Mesenchymal stem cell (in vitro differentiated cells and primary cell): ENCODE results near the gene LHX3.

Experiments used
- DNase-seq: peaks from one replicate; pipeline ENCODE4 v3.0.0-alpha.2; 2013
- H2AFZ ChIP-seq: one replicate; pipeline ENCODE4 v1.6.1; 2013; ENCODE audit warnings: low read depth, mild to moderate bottlenecking, control low read depth, inconsistent platforms, low read length, moderate library complexity
- H2AK5ac ChIP-seq: 2 replicates; pipeline ENCODE4 v1.6.1; 2013; ENCODE audit warnings: low read length, moderate library complexity, mild to moderate bottlenecking, inconsistent platforms; ENCODE audit not compliant: severe bottlenecking
- H2BK120ac ChIP-seq: one replicate; pipeline ENCODE4 v1.6.1; 2013; ENCODE audit warnings: low read depth, mild to moderate bottlenecking, inconsistent platforms, low read length, moderate library complexity
- H2BK12ac ChIP-seq, 2 experiments: one replicate each; pipeline ENCODE4 v1.6.1; 2013; ENCODE audit warnings: inconsistent platforms in 2 of 2, low read length in 2 of 2, mild to moderate bottlenecking in 2 of 2, moderate library complexity in 2 of 2, control low read depth in 1 of 2
- H2BK15ac ChIP-seq: one replicate; pipeline ENCODE4 v1.6.1; 2013; ENCODE audit warnings: mild to moderate bottlenecking, low read depth, inconsistent platforms; ENCODE audit not compliant: poor library complexity, severe bottlenecking
- H2BK5ac ChIP-seq: 2 replicates; pipeline ENCODE4 v1.6.1; 2013; ENCODE audit warnings: low read depth, mild to moderate bottlenecking, low read length, control low read depth, inconsistent platforms; ENCODE audit not compliant: poor library complexity, severe bottlenecking
- H3K14ac ChIP-seq, 2 experiments: one replicate each; pipeline ENCODE4 v1.6.1; 2013; ENCODE audit warnings: inconsistent platforms in 2 of 2, low read length in 2 of 2, control low read depth in 1 of 2, mild to moderate bottlenecking in 1 of 2, moderate library complexity in 1 of 2
- H3K18ac ChIP-seq, 2 experiments: one replicate each; pipeline ENCODE4 v1.6.1; 2013; ENCODE audit warnings: inconsistent platforms in 2 of 2, low read length in 2 of 2, control low read depth in 1 of 2, low read depth in 1 of 2, mild to moderate bottlenecking in 1 of 2
- H3K23ac ChIP-seq, 2 experiments: one replicate each; pipeline ENCODE4 v1.6.1; 2013; ENCODE audit warnings: inconsistent platforms in 2 of 2, low read length in 2 of 2, mild to moderate bottlenecking in 2 of 2, moderate library complexity in 2 of 2, control low read depth in 1 of 2
- H3K27ac ChIP-seq: 2 replicates; pipeline ENCODE4 v1.5.1; 2013; ENCODE audit warnings: mild to moderate bottlenecking, moderate library complexity, low read length, control low read depth, inconsistent platforms; ENCODE audit not compliant: poor library complexity, severe bottlenecking
- H3K27me3 ChIP-seq, 2 experiments: 2 replicates each; pipeline versions ENCODE4 v1.6.1 to v1.7.0; 2013; ENCODE audit warnings: low read length in 2 of 2, mild to moderate bottlenecking in 2 of 2, moderate library complexity in 2 of 2, control low read depth in 1 of 2, inconsistent platforms in 1 of 2; ENCODE audit not compliant: control insufficient read depth in 1 of 2, insufficient read depth in 1 of 2
- H3K36me3 ChIP-seq, 2 experiments: 2 replicates each; pipeline versions ENCODE4 v1.6.1 to v1.7.0; 2013; ENCODE audit warnings: low read length in 2 of 2, control low read depth in 1 of 2, inconsistent platforms in 1 of 2, low read depth in 1 of 2, mild to moderate bottlenecking in 1 of 2; ENCODE audit not compliant: insufficient read depth in 2 of 2, control insufficient read depth in 1 of 2
- H3K4ac ChIP-seq, 2 experiments: one replicate each; pipeline ENCODE4 v1.6.1; 2013; ENCODE audit warnings: inconsistent platforms in 2 of 2, low read length in 2 of 2, mild to moderate bottlenecking in 2 of 2, moderate library complexity in 2 of 2, control low read depth in 1 of 2, low read depth in 1 of 2
- H3K4me1 ChIP-seq: 2 replicates; pipeline ENCODE4 v1.6.1; 2013; ENCODE audit warnings: low read depth, low read length, control low read depth; ENCODE audit not compliant: control insufficient read depth, insufficient read depth
- H3K4me2 ChIP-seq: 2 replicates; pipeline ENCODE4 v1.6.1; 2013; ENCODE audit warnings: low read length, mild to moderate bottlenecking, inconsistent platforms; ENCODE audit not compliant: poor library complexity, severe bottlenecking
- H3K4me3 ChIP-seq, 2 experiments: 2 replicates each; pipeline versions ENCODE4 v1.5.1 to v1.7.0; 2013; ENCODE audit warnings: low read length in 2 of 2, mild to moderate bottlenecking in 2 of 2, control low read depth in 1 of 2, low read depth in 1 of 2; ENCODE audit not compliant: insufficient read depth in 1 of 2
- H3K79me1 ChIP-seq: replicated peaks from 2 replicates; pipeline ENCODE4 v1.6.1; 2013; ENCODE audit warnings: mild to moderate bottlenecking, control low read depth, low read length, inconsistent platforms; ENCODE audit not compliant: poor library complexity, severe bottlenecking
- H3K9ac ChIP-seq: 2 replicates; pipeline ENCODE4 v1.7.0; 2013; ENCODE audit warnings: mild to moderate bottlenecking, low read length, moderate library complexity
- H3K9me3 ChIP-seq: 2 replicates; pipeline ENCODE4 v1.7.0; 2013; ENCODE audit warnings: mild to moderate bottlenecking, low read length; ENCODE audit not compliant: control insufficient read depth
- H4K8ac ChIP-seq: one replicate; pipeline ENCODE4 v1.6.1; 2013; ENCODE audit warnings: inconsistent platforms, mild to moderate bottlenecking, low read length, moderate library complexity
- H4K91ac ChIP-seq: one replicate; pipeline ENCODE4 v1.6.1; 2013; ENCODE audit warnings: mild to moderate bottlenecking, low read length, inconsistent platforms
- WGBS: methylation state at CpG from one replicate; pipeline ENCODE4 v1.1.7; 2013; ENCODE audit warnings: mixed read lengths; 5-methylcytosine and 5-hydroxymethylcytosine counted together

Gene LHX3

DNA sequence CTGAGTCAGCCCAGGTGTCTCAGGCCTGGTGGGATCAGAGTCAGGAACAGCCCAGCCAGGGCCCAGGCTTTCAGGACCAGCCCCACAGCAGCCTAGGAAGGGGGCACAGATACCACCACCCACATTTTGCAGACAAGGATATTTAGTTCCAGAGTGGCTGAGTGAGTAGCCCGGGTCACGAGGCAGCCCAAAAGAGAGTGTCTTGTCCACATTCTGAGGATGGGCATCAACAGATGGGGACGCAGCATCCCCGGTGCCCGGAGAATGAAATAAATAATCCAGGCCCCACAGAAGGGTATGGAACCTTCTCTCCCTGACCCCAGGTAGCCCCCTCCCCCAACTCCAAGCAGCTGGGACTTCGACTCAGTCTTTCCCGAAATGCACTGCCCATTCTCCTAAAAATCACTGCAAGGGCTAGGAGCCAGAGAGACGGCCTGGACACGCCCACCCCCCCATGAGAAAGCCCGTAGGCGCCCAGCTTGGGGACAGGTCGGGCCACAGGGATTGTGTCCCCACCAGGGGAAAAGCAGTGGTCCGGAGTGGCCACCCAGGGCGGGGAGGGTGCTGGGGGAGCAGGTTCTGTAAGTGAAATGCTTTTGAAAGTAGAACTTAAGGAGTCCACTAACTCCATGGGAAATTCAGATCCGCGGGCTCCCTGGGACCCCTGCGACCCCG lies 6.9 kb downstream of the LHX3 start:
- no peak overlapping the region for H3K27ac ChIP-seq
- no peak overlapping the region for H3K4me3 ChIP-seq
- H2AK5ac ChIP-seq, result no peak overlapping the region
- H2BK15ac ChIP-seq, result no peak overlapping the region
- H2BK12ac ChIP-seq, result no peak overlapping the region
- WGBS, result 25% methylated on average over 15 of the region's 18 CpGs
- DNase-seq, result no peak
- peaks cover 24% of the 10 kb centered on the region for H3K4me1 ChIP-seq
- no peak overlapping the region for H3K4me2 ChIP-seq
- H3K4ac ChIP-seq, result no peak overlapping the region
- H3K23ac ChIP-seq, result no peak overlapping the region
- H3K9me3 ChIP-seq, result no peaks in the 10 kb centered on the region
- no peaks in the 10 kb centered on the region for H3K79me1 ChIP-seq
- H3K14ac ChIP-seq, result no peak overlapping the region
- no peak overlapping the region for H2BK5ac ChIP-seq
- H2AFZ ChIP-seq, result no peak overlapping the region
- no peak overlapping the region for H4K91ac ChIP-seq
- peaks cover 81 to 82% of the 10 kb centered on the region in 2 experiments for H3K27me3 ChIP-seq
- H3K18ac ChIP-seq, result no peak overlapping the region
- peaks cover 0 to 5% of the 10 kb centered on the region in 2 experiments for H3K36me3 ChIP-seq
- no peak overlapping the region for H4K8ac ChIP-seq
- no peak overlapping the region for H3K9ac ChIP-seq
- H2BK120ac ChIP-seq, result no peak overlapping the region

DNA sequence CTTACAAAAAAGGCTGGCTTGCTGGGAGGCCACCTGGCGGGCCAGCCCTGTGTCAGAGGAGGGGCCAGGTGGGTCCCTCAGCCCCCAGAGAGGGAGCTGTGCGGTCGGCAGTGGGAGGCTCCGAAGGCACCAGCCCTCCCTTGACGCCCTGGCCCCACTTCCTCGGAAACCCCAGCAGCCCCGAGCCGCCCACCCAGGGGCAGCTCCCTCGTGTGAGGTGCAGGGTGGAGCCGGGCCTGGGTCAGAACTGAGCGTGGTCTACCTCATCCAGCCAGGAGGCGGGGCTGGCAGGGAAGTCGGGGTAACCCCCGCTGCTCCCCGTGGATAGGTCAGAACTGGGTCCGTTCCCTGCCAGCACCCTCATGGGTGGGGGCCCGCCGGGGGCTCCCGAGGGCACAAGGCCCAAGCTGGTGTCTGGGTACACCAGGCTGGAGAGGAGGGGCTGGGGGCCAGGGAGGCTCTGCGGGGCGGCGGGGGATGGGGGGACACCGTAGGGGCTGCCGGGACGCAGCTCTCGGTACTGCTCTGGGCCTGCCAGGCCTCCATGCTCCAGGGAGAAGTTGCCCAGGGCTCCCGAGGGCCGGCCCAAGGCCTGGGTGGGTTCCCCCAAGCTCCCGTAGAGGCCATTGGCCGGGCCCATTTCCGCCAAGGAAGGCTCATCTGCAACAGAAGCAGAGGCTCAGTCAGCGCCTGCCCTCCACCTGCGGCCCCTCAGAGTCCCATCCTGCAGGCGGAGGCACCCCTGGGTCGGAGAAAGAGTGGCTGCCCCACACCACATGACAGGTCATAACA lies 7.6 kb downstream of the LHX3 start:
- H3K27ac ChIP-seq, result no peak overlapping the region
- no peak overlapping the region for H3K9ac ChIP-seq
- 12% methylated on average over 27 of the region's 35 CpGs for WGBS
- H3K27me3 ChIP-seq, result peaks cover 83 to 85% of the 10 kb centered on the region in 2 experiments
- H2BK5ac ChIP-seq, result no peak overlapping the region
- no peak overlapping the region for H3K4ac ChIP-seq
- H2BK15ac ChIP-seq, result no peak overlapping the region
- H3K4me1 ChIP-seq, result peaks cover 22% of the 10 kb centered on the region
- H2AK5ac ChIP-seq, result no peak overlapping the region
- DNase-seq, result no peak
- no peaks in the 10 kb centered on the region for H3K79me1 ChIP-seq
- H4K8ac ChIP-seq, result no peak overlapping the region
- H3K4me2 ChIP-seq, result no peak overlapping the region
- H2BK12ac ChIP-seq, result no peak overlapping the region
- H3K36me3 ChIP-seq, result peaks cover 0 to 5% of the 10 kb centered on the region in 2 experiments
- no peak overlapping the region for H3K14ac ChIP-seq
- H3K18ac ChIP-seq, result no peak overlapping the region
- no peak overlapping the region for H3K4me3 ChIP-seq
- no peak overlapping the region for H4K91ac ChIP-seq
- no peaks in the 10 kb centered on the region for H3K9me3 ChIP-seq
- H2BK120ac ChIP-seq, result no peak overlapping the region
- no peak overlapping the region for H3K23ac ChIP-seq
- no peak overlapping the region for H2AFZ ChIP-seq

DNA sequence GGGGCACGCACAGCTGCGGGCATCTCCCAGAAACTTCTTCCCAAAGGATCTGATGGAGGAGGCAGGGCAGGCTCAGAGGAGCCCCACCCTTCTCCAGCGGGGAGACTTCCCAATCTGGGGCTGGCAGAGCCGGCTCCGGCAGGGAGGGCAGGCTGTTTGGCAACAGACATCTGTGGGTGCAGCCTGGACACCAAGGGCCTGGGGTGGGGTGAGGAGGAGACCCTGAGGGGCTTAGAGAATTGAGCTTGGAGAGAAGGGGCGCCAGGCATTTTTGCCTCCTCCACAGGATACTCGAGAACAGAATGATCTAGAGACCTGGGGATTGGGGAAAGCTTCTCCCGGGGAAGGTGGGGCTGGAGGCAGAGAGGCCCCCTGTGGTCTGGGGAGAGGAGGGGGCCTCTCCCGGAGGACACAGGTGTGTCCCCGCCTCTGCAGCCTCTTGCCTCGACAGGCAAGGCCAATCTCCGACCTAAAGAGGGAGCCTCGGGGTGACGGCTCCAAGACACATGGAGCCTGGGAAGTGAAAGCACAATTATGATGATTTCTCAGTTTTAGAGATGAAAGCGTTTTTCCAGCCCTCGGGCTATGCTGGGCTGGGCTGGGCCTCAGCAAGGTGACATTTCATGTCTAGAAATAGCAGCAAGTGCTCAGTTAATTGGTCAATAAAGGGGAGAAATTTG lies 8.4 kb downstream of the LHX3 start:
- H3K36me3 ChIP-seq, result peaks cover 0 to 5% of the 10 kb centered on the region in 2 experiments
- no peak overlapping the region for H2AK5ac ChIP-seq
- H3K18ac ChIP-seq, result no peak overlapping the region
- no peak overlapping the region for H3K4me3 ChIP-seq
- DNase-seq, result no peak
- H4K91ac ChIP-seq, result no peak overlapping the region
- H2BK12ac ChIP-seq, result no peak overlapping the region
- 6% methylated on average over 16 of the region's 16 CpGs for WGBS
- H3K27me3 ChIP-seq, result peaks cover 86 to 89% of the 10 kb centered on the region in 2 experiments
- no peak overlapping the region for H3K14ac ChIP-seq
- H3K4me2 ChIP-seq, result no peak overlapping the region
- no peak overlapping the region for H2BK5ac ChIP-seq
- H3K4ac ChIP-seq, result no peak overlapping the region
- H3K23ac ChIP-seq, result no peak overlapping the region
- H4K8ac ChIP-seq, result no peak overlapping the region
- H3K27ac ChIP-seq, result no peak overlapping the region
- H3K9me3 ChIP-seq, result no peaks in the 10 kb centered on the region
- no peak overlapping the region for H3K9ac ChIP-seq
- peaks cover 21% of the 10 kb centered on the region for H3K4me1 ChIP-seq
- H2AFZ ChIP-seq, result no peak overlapping the region
- H3K79me1 ChIP-seq, result no peaks in the 10 kb centered on the region
- H2BK15ac ChIP-seq, result peak overlapping the region; percentile 52
- H2BK120ac ChIP-seq, result no peak overlapping the region

DNA sequence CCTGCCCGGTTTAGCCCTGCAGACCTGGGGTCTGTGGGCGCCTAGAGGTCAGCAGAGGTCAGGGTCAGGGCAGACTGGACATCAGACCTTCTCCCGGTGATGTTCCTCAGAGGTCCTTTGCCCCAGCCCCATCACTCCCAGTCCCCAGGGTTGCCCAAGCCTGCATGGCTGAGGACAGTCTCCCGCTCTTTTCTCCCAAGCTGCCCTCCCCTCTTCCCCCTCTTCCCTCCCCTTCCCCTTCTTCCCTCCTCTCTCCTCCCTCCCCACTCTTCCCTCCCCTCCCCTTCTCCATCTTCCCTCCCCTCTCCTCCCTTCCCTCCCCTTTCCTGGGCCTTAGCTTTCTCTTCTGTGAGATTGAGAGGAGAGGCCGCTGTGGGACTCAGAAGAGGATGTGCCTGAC lies 10.4 kb downstream of the LHX3 start:
- 21% methylated on average over 5 of the region's 5 CpGs for WGBS
- peaks cover 0 to under 1% of the 10 kb centered on the region in 2 experiments for H3K36me3 ChIP-seq
- H3K4ac ChIP-seq, result no peak overlapping the region

More for the DNA sequence above, 10.4 kb downstream of the LHX3 start:
- no peak overlapping the region for H3K4me3 ChIP-seq
- no peak overlapping the region for H2AK5ac ChIP-seq
- H3K14ac ChIP-seq, result no peak overlapping the region
- no peak overlapping the region for H2BK120ac ChIP-seq
- H3K4me1 ChIP-seq, result peaks cover 20% of the 10 kb centered on the region
- no peak overlapping the region for H3K18ac ChIP-seq
- H4K91ac ChIP-seq, result no peak overlapping the region
- H3K4me2 ChIP-seq, result no peak overlapping the region
- no peak for DNase-seq
- H3K27ac ChIP-seq, result no peak overlapping the region
- peaks cover 86 to 88% of the 10 kb centered on the region in 2 experiments for H3K27me3 ChIP-seq
- no peak overlapping the region for H2AFZ ChIP-seq
- H3K79me1 ChIP-seq, result no peaks in the 10 kb centered on the region
- no peak overlapping the region for H2BK15ac ChIP-seq
- H3K9me3 ChIP-seq, result no peaks in the 10 kb centered on the region
- H2BK12ac ChIP-seq, result no peak overlapping the region
- no peak overlapping the region for H3K23ac ChIP-seq
- H3K9ac ChIP-seq, result no peak overlapping the region
- H4K8ac ChIP-seq, result no peak overlapping the region
- H2BK5ac ChIP-seq, result no peak overlapping the region
